Stimulated activated CD4-positive, alpha-beta T cell treated with anti-CD3 and anti-CD28 coated beads, Interleukin-15, amount 100 ng/mL, for 1 hour (primary cell): ENCODE results near the gene PLBD2.

ENCODE experiments used
- DNase-seq, 2 donors: peaks; one replicate each; pipeline ENCODE4 v3.0.0-alpha.2; 2020; ENCODE audit warnings: low read depth in 1 of 2, low spot score in 1 of 2

PLBD2 gene

DNA sequence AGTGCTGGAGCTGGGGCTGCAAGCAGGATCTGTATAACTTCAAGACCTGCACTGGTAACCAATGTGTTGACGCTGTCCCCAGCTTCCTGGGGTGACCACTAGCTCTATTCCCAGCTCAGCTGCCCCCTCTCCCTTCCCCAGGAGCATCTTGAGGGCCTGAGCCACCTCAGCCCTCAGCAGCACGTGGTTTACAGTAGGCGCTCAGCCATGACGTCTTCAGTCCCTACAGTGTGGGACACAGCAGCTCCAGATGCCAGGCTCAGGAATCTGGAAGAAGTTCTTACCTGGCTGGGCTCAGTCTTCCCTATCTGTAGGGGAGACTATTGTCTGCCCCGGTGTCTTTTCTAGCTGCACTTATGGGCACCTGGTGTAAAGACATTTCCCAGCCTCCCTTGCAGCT, 36.7 kb downstream of the PLBD2 start:
- DNase-seq: no peak

DNA sequence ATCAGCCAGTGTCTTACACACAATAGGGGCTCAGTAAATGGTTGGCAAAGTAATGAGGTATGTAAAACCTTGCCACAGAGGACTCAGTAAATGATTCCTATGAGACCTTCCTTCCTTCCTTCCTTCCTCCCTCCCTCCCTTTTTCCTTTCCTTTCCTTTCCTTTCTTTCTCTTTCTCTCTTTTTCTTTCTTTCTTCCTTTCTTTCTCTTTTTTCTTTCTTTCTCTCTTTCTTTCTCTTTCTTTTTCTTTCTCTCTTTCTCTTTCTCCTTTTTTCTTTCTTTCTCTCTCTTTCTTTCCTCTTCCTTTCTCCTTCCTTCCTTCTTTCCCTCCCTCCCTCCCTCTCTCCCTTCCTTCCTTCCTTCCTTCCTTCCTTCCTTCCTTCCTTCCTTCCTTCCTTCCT, 37.8 kb downstream of the PLBD2 start:
- DNase-seq: no peak

- DNase-seq: no peak
Measured at GRCh38 chr12:113396828-113397496, 38.6 kb downstream of the PLBD2 start.

DNA sequence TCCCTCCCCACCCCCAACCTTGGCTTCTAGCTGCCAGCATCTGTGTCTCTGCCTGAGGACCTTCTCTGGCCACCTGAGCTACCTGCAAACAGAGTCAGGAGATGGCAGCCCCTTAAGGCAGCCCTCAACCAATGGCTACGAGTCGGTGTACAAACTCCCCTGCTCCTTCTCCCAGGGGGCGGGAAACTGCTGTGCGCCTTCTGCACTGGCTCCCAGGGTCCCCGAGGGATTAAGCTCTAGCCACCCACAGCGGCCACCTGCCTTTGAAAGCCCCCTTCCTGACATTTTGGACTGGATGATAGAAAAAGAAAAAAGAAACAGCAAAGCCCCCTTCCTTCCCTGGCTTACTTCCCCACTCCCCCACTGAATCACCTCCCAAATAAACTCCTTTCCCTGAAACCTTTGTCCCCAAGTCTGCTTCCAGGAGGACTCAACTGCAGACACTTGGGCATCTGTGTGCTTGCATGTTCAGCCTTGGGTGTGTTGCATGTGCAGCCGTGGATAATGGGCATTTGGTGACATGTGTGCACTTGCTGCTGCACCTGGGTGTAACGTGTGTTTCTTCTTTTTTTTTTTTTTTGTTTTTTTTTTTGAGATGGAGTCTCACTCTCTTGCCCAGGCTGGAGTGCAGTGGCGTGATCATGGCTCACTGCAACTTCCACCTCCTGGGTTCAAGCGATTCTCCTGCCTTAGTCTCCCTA, 39.3 kb downstream of the PLBD2 start:
- no peak for DNase-seq

- DNase-seq: no peak
Measured at GRCh38 chr12:113398346-113399290, 40.2 kb downstream of the PLBD2 start.

DNA sequence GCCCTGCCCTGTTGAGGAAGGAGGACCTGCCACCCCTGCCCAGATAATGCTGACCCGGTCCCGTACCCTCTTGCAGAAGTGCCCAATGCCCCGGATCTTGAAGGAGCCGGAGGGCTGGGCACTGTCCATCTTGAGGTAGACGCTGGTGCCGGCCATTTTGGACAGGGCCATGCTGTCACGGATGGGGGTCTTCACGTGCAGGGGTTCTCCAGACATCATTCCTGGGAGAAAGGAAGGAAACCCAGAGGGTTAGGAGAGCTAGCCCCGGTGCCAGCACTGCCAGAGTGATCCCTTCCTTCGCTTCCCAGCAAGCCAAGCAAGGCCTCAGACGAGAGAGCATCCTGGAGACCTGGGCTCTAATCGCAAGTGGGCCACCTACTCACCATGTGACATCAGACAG, 41.1 kb downstream of the PLBD2 start:
- no peak for DNase-seq

GRCh38 chr12:113400362-113400761, 42.0 kb downstream of the PLBD2 start:
- DNase-seq: no peak

DNA sequence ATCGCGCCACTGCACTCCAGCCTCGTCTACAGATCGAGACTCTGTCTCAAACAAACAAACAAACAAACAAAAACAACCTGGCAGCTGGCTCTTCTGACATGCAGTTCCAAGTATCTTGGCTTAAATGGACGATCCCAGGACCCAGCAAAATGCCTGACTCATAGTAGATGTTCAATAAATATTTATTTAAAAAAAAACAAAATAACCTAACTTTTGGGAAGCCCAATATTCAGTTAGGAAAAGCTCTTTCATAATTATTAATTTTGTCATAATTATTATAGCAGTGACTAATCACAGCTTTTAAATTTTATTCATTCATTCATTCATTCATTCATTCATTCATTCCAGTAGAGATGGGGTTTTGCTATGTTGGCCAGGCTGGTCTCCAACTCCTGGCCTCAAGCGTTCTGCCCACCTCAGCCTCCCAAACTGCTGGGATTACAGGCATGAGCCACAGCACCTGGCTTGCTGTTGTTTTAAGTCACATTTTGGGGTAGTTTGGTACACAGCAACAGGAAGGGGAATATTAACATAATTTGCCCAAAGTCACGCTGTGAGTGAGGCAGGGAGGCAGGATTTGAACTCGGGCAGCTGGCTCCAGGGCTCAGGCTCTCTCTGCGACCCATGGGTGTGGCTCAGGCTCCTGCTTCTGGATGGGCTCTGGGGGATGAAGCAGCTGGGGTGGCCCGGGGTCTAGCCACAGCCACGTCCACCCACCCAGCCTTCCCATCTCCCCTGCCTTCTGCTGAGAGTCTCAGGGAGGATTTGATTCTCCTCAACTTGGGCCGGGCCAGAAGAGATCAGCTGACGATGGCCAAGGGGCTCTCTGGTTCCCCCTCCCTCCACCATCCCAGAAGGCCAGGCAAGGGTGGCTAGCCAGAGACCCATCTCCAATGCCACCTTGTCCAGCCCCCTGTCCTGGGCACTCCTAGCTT, 42.9 kb downstream of the PLBD2 start:
- no peak for DNase-seq

GRCh38 chr12:113402586-113403260, 44.3 kb downstream of the PLBD2 start:
- no peak for DNase-seq

DNA sequence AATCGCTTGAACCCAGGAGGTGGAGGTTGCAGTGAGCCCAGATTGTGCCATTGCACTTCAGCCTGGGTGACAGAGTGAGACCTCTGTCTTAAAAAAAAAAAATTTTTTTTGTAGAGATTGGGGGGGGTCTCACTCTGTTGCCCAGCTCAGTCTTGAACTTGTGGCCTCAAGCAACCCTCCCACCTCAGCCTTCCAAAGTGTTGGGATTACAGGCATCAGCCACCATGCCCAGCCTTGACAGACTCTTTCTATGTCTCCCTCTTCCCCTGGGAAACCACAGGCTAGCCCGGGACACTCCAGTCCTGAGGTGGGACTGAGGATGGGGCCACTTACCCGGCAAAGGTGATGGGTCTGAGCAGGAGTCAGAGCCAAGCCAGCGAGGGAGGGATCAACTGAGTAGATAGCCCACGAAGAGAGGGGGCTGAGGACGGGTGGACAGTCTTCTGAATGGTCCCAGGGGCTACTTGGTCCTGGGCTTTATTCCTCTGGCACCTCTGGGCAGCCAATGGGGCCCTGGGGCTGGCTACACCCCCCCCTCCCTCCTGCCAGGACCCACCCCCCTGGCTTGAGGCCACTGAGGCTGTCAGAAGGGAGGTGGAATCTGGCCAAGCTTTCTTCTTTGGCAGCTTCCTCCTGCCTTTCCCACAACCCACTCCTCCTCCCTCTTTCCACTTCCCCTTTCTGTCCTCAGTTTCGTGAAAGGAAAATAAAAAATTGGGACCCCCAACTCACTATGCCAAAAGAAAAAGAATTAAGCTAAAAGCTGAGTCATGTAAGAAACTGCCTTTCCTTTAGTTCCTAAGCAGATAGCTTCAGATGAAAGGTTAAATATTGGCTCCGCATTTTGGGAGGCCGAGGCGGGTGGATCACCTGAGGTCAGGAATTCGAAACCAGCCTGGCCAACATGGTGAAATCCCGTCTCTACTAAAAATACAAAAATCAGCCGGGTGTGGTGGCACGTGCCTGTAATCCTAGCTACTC, 45.3 kb downstream of the PLBD2 start, which contains the start of gene SDS:
SDS (minus strand) TSS at position 453 of the 981 bp plus-strand sequence. CDS start 4,179 bp downstream, outside the sequence.
- no peak for DNase-seq

- no peak for DNase-seq
Measured at GRCh38 chr12:113405694-113406093, 47.3 kb downstream of the PLBD2 start.

GRCh38 chr12:113407931-113408600, 49.7 kb downstream of the PLBD2 start:
- DNase-seq: no peak

- no peak for DNase-seq
Measured at GRCh38 chr12:113408756-113409298, 50.4 kb downstream of the PLBD2 start.

DNA sequence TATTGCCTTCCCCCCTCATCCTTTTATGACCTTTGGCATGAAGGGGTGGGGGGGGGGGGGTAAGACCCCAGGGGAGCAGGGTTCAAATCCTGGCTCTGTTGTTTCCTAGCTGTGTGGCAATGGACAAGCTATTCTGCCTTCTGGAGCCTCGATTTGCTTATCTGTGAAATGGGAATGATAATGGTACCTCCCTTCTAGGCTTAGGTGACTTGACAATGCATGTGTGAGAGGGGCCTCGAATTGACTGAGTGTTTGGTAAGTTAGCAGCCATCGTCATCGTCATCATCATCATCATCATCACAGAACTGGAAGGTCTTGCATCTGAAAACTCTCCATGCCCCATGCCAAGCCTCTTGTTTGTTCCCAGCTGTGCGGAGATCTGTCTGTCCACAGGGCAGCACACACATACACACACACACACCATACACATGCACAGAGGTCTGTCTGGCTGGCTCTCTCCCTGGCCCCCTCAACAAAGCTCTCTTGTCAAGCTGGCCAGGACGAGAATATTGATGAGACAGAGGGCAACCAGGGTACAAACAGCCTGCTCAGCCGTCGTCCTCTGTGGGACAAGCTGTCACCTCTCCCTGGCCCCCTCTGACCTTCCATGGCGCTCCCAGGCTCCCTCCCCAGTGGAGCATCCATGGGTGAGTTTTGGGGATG, 51.2 kb downstream of the PLBD2 start:
- DNase-seq: no peak

GRCh38 chr12:113413488-113413939, 55.1 kb downstream of the PLBD2 start:
- DNase-seq: no peak

- DNase-seq: no peak
Measured at GRCh38 chr12:113414519-113415038, 56.2 kb downstream of the PLBD2 start.

- DNase-seq: no peak
Measured at GRCh38 chr12:113416091-113416754, 57.8 kb downstream of the PLBD2 start.
